A549 (cell line): ENCODE results near the gene TBC1D21. TPM values are rescaled to one million over a fixed set of nuclear protein-coding genes. Genes with fewer than 3 reads are reported as not detected.
A peak's percentile ranks its signal among the peaks of the same experiment; 100 is the strongest.

Source experiments
- ATAC-seq, 2 experiments: fragments of 200-7000 bp in 1 of 2; fragments of >200 bp in 1 of 2; cut with Nextera tagmentation in 1 of 2; cut with Tn5 transposase in 1 of 2; 3 replicates each; pipeline versions ENCODE4 v1.8.0 to v1.9.1; 2018 to 2020; ENCODE audit warnings: mild to moderate bottlenecking in 1 of 2, moderate library complexity in 1 of 2
- CTCF ChIA-PET: fragments of 300-600 bp; sonication (Branson Sonifier 250); formaldehyde crosslinking; extraction: SDS; loops from one replicate; lab custom pipeline; 2021; ENCODE audit warnings: antibody characterized with exemption, inconsistent platforms; lab: Yijun Ruan, JAX
- POLR2A ChIA-PET: fragments of 350-600 bp; formaldehyde crosslinking; extraction: SDS; loops from one replicate; lab custom pipeline; 2021; ENCODE audit warnings: antibody characterized with exemption, inconsistent platforms; lab: Yijun Ruan, JAX
- DNase-seq, 2 experiments: peaks; one replicate each; pipeline versions ENCODE4 v3.0.0 to v3.0.0-alpha.2; 2011 to 2016; ENCODE audit warnings: low read depth in 1 of 2, low spot score in 1 of 2
- FAIRE-seq: peaks from 2 replicates; lab custom pipeline; 2011; peaks lifted over from hg19 to GRCh38; lab: Jason Lieb, UNC
- H3K27ac ChIP-seq, 2 experiments: fragments of >200 bp; sonication (Bioruptor Twin); formaldehyde crosslinking; 3 replicates each; pipeline ENCODE4 v1.5.1; 2016 to 2017
- H3K4me1 ChIP-seq: fragments of >200 bp; sonication (Bioruptor Twin); formaldehyde crosslinking; 3 replicates; pipeline ENCODE4 v1.6.1; 2016
- H3K4me2 ChIP-seq: fragments of >200 bp; sonication (Bioruptor Twin); formaldehyde crosslinking; 3 replicates; pipeline ENCODE4 v1.6.1; 2016
- H3K4me3 ChIP-seq: fragments of >200 bp; sonication (Bioruptor Twin); formaldehyde crosslinking; 3 replicates; pipeline ENCODE4 v1.5.1; 2016
- H3K9me3 ChIP-seq: fragments of >200 bp; sonication (Bioruptor Twin); formaldehyde crosslinking; 3 replicates; pipeline ENCODE4 v1.6.1; 2016
- ATOH8 ChIP-seq: fragments of 250-450 bp; sonication (Bioruptor Pico); IDR thresholded peaks from 2 replicates; pipeline ENCODE4 v1.5.0; 2020; ENCODE audit warnings: low read depth, mild to moderate bottlenecking, moderate library complexity
- CBX8 ChIP-seq: fragments of 200-600 bp; sonication (generic); IDR thresholded peaks from 2 replicates; pipeline ENCODE4 v1.6.1; 2016
- CEBPB ChIP-seq, 2 experiments: fragments of >200 bp in 1 of 2; sonication (Bioruptor Twin) in 1 of 2; formaldehyde crosslinking in 1 of 2; IDR thresholded peaks; 2 replicates each; pipeline ENCODE4 v1.6.1; 2012 to 2016
- EHMT2 ChIP-seq: fragments of 200-600 bp; sonication (generic); IDR thresholded peaks from 2 replicates; pipeline ENCODE4 v1.6.1; 2016; ENCODE audit warnings: antibody characterized with exemption, low read depth, mild to moderate bottlenecking, moderate library complexity
- FOSB ChIP-seq: fragments of 250-450 bp; sonication (Bioruptor Pico); IDR thresholded peaks from 2 replicates; pipeline ENCODE4 v1.5.0; 2020; ENCODE audit warnings: mild to moderate bottlenecking, moderate library complexity
- FOSL2 ChIP-seq, 2 experiments: fragments of 450-650 bp in 1 of 2; fragments of >200 bp in 1 of 2; sonication (Bioruptor Twin) in 1 of 2; formaldehyde crosslinking; IDR thresholded peaks; 2 replicates each; pipeline versions ENCODE4 v1.5.0 to v1.6.1; 2016 to 2020; ENCODE audit warnings: mild to moderate bottlenecking in 1 of 2, moderate library complexity in 1 of 2
- GATA3 ChIP-seq: IDR thresholded peaks from 2 replicates; pipeline ENCODE4 v1.6.1; 2012; ENCODE audit warnings: borderline replicate concordance
- HDAC2 ChIP-seq: fragments of 200-600 bp; sonication (generic); IDR thresholded peaks from 2 replicates; pipeline ENCODE4 v1.6.1; 2016
- HEYL ChIP-seq: fragments of 250-450 bp; sonication (Bioruptor Pico); IDR thresholded peaks from 2 replicates; pipeline ENCODE4 v1.8.0; 2021; ENCODE audit warnings: mild to moderate bottlenecking, moderate library complexity
- HOXA7 ChIP-seq: fragments of 250-450 bp; sonication (Bioruptor Pico); IDR thresholded peaks from 2 replicates; pipeline ENCODE4 v1.5.0; 2020; ENCODE audit warnings: mild to moderate bottlenecking, moderate library complexity
- HOXB13 ChIP-seq: fragments of 250-450 bp; sonication (Bioruptor Pico); IDR thresholded peaks from 2 replicates; pipeline ENCODE4 v1.5.0; 2020; ENCODE audit warnings: low read depth, mild to moderate bottlenecking, moderate library complexity
- HOXB5 ChIP-seq: fragments of 250-450 bp; sonication (Bioruptor Pico); IDR thresholded peaks from 2 replicates; pipeline ENCODE4 v1.5.0; 2020; ENCODE audit warnings: mild to moderate bottlenecking, moderate library complexity
- JUN ChIP-seq, 2 experiments: fragments of >200 bp; sonication (Bioruptor Twin); formaldehyde crosslinking; IDR thresholded peaks; 2 replicates in 1 of 2; 3 replicates in 1 of 2; pipeline ENCODE4 v1.6.1; 2016 to 2017
- MYC ChIP-seq: IDR thresholded peaks from 2 replicates; pipeline ENCODE4 v1.6.1; 2012; ENCODE audit warnings: mild to moderate bottlenecking, inconsistent platforms, low read length, improper control_type of control experiment, borderline replicate concordance
- NFE2L2 ChIP-seq: fragments of 150-350 bp; conservative IDR thresholded peaks from 2 replicates; pipeline ENCODE4 v1.6.1; 2014; ENCODE audit warnings: low read length
- NPAS2 ChIP-seq: fragments of 250-450 bp; sonication (Bioruptor Pico); IDR thresholded peaks from 2 replicates; pipeline ENCODE4 v1.8.0; 2022; ENCODE audit warnings: mild to moderate bottlenecking, moderate library complexity, borderline replicate concordance
- NR3C1 ChIP-seq: fragments of >200 bp; sonication (Bioruptor Twin); formaldehyde crosslinking; IDR thresholded peaks from 3 replicates; pipeline ENCODE4 v1.6.1; 2017
- PBX3 ChIP-seq: IDR thresholded peaks from 2 replicates; pipeline ENCODE4 v1.6.1; 2012
- POLR2A ChIP-seq: IDR thresholded peaks from 2 replicates; pipeline ENCODE4 v1.6.1; 2012; ENCODE audit warnings: mild to moderate bottlenecking, low read length
- POLR2AphosphoS2 ChIP-seq: conservative IDR thresholded peaks from 2 replicates; pipeline ENCODE4 v1.6.1; 2012; ENCODE audit warnings: low read length, improper control_type of control experiment, inconsistent platforms
- RARB ChIP-seq: fragments of 250-450 bp; sonication (Bioruptor Pico); IDR thresholded peaks from 2 replicates; pipeline ENCODE4 v1.8.0; 2021; ENCODE audit warnings: mild to moderate bottlenecking, moderate library complexity
- RCOR1 ChIP-seq: fragments of 150-350 bp; IDR thresholded peaks from 2 replicates; pipeline ENCODE4 v1.6.1; 2014; ENCODE audit warnings: antibody characterized with exemption, low read length, low read depth
- TFCP2L1 ChIP-seq: fragments of 250-450 bp; sonication (Bioruptor Pico); IDR thresholded peaks from 2 replicates; pipeline ENCODE4 v1.5.0; 2021; ENCODE audit warnings: mild to moderate bottlenecking
- ZC3H11A ChIP-seq: fragments of 450-650 bp; IDR thresholded peaks from 2 replicates; pipeline ENCODE4 v1.6.1; 2014; ENCODE audit warnings: antibody characterized with exemption, mild to moderate bottlenecking
- ZFP36 ChIP-seq: fragments of 450-650 bp; IDR thresholded peaks from 2 replicates; pipeline ENCODE4 v1.6.1; 2014; ENCODE audit warnings: borderline replicate concordance; ENCODE audit not compliant: partially characterized antibody
- ZNF302 ChIP-seq: fragments of 250-450 bp; sonication (Bioruptor Pico); IDR thresholded peaks from 2 replicates; pipeline ENCODE4 v1.9.0; 2021; ENCODE audit warnings: inconsistent platforms, mild to moderate bottlenecking, moderate library complexity
- WGBS: methylation state at CpG from one replicate; pipeline ENCODE4 v1.1.6; 2017; ENCODE audit errors: missing lambda C conversion rate; 5-methylcytosine and 5-hydroxymethylcytosine counted together
- polyA plus RNA-seq, 4 experiments: library from polyadenylated mRNA; depleted of rRNA in 3 of 4; stranded (reverse); fragments of >200 nt; fragmentation: RNase III in 1 of 4; extraction: RNeasy Plus Mini Kit Qiagen cat#74134 plus additional on column Dnase treatment in 1 of 4; gene quantifications; 2 replicates in 3 of 4; 3 replicates in 1 of 4; pipeline ENCODE4 v1.2.3, GENCODE V29; 2011 to 2017
- TF ChIP-seq, protein P1 (sequence below): fragments of >200 bp; sonication (Bioruptor Twin); formaldehyde crosslinking; IDR thresholded peaks from 2 replicates; pipeline ENCODE4 v1.6.1; 2016
- TF ChIP-seq, protein P2 (sequence below): fragments of 150-350 bp; IDR thresholded peaks from 2 replicates; pipeline ENCODE4 v1.6.1; 2014; ENCODE audit warnings: low read depth, mild to moderate bottlenecking, low read length

TBC1D21 gene
- polyA plus RNA-seq, 2 of the 4 experiments (the other 2 are of a cell fraction) = not detected

DNA sequence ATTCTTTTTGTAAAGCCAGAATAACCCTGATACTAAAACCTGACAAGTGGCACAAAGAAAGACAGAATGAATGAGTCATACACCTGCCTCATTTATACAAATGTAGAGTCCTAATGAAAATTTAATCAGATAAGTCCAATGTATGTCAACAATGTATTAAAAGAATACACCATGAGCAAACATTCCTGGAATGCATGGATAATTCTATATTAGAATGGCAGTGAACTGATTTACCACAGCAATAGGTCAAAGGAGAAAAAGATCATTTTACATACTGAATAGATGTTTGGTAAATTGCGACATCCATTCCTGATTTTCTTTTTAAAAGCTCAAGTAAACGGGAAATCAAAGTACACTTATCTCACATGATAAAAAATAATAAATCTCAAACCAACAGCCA lies 41.7 kb downstream of the TBC1D21 start:
- POLR2A ChIA-PET = no interaction called here
- 60% methylated on average over 2 of the region's 2 CpGs for WGBS

DNA sequence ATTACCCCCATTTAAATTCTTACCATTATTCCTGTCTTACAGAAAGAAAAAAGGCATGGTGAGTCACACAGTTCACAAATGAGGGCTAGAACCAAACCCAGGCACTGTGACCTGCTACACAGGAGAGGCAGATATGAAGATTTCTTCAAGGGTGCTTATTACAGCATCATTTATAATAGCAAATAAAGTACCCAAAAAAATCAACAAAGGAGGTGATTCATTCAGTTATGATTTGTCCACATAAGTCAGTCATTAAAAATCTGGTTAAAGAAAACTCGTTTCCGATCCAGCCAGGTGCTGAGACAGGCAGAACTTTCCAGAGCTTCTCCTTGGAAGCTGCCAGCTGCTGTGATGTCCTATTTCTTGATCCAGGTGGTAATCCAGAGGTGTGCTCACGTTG lies 45.4 kb downstream of the TBC1D21 start:
- ATAC-seq (no peak), DNase-seq (no peak), FAIRE-seq (no peak)
- ChIA-PET POLR2A (interaction anchor here (0.7 kb wide), 1 partner anchor 126 kb away, joined by 3 read pairs; no protein-coding TSS in a partner anchor), CTCF (interaction anchor here (1.1 to 4.2 kb wide), 3 partner anchors 11 to 219 kb away, joined by 3 to 26 read pairs (median 5); no protein-coding TSS in a partner anchor)
- Histone ChIP-seq H3K4me2 (no peak overlapping the region), H3K27ac (no peak overlapping the region), H3K4me1 (peaks cover 1% of the 10 kb centered on the region; the same call in 1 of the 3 replicates), H3K4me3 (no peak overlapping the region), H3K9me3 (no peaks in the 10 kb centered on the region)
- 44% methylated on average over 3 of the region's 3 CpGs for WGBS
- TF ChIP-seq TFCP2L1 (CRISPR knock-in tag) = no peak
- no peak for TF ChIP-seq ZNF302 (CRISPR knock-in tag)
- no peak for TF ChIP-seq JUN (IDR thresholded peaks at IDR 0.05)
- no peak for TF ChIP-seq HOXA7 (CRISPR knock-in tag)
- TF ChIP-seq ZC3H11A = no peak
- TF ChIP-seq NPAS2 = no peak
- no peak for TF ChIP-seq MYC
- TF ChIP-seq NFE2L2 = no peak
- no peak for TF ChIP-seq POLR2A
- TF ChIP-seq POLR2AphosphoS2 = no peak
- TF ChIP-seq RARB (CRISPR knock-in tag) = no peak
- no peak for TF ChIP-seq EHMT2
- TF ChIP-seq PBX3 = no peak
- TF ChIP-seq FOSB = no peak
- no peak for TF ChIP-seq NR3C1
- TF ChIP-seq GATA3 = no peak

More for the DNA sequence above, 41.7 kb downstream of the TBC1D21 start:
- Histone ChIP-seq H3K4me2 (no peak overlapping the region), H3K9me3 (no peaks in the 10 kb centered on the region), H3K27ac (no peak overlapping the region), H3K4me3 (no peak overlapping the region), H3K4me1 (no peaks in the 10 kb centered on the region)
- ATAC-seq (no peak), FAIRE-seq (no peak), DNase-seq (no peak)
- TF ChIP-seq POLR2AphosphoS2 = no peak
- no peak for TF ChIP-seq POLR2A
- TF ChIP-seq FOSL2 (IDR thresholded peaks at IDR 0.05) = no peak
- TF ChIP-seq FOSL2 (CRISPR knock-in tag; IDR thresholded peaks at IDR 0.05) = peak; percentile 34; the same call in 1 of the 2 replicates
- CTCF ChIA-PET = interaction anchor here (1.2 to 4.2 kb wide), 3 partner anchors 7 to 21 kb away, joined by 3 to 26 read pairs (median 3); no protein-coding TSS in a partner anchor

GRCh38 chr15:73919706-73920105 lies 46.3 kb downstream of the TBC1D21 start:
- TF ChIP-seq FOSB (no peak), ATOH8 (CRISPR knock-in tag) (no peak)
- Histone ChIP-seq H3K27ac (no peak overlapping the region), H3K9me3 (no peaks in the 10 kb centered on the region), H3K4me2 (no peak overlapping the region), H3K4me1 (peaks cover 11% of the 10 kb centered on the region), H3K4me3 (no peak overlapping the region)
- whole genome bisulfite sequencing = 93% methylated on average over 6 of the region's 6 CpGs
- FAIRE-seq = no peak
- no peak for DNase-seq
- ChIA-PET CTCF (interaction anchor here (1.2 to 2.5 kb wide), 3 partner anchors 12 to 220 kb away, joined by 3 to 5 read pairs (median 3); no protein-coding TSS in a partner anchor), POLR2A (no interaction called here)
- ATAC-seq = no peak

- WGBS = 72% methylated on average over 4 of the region's 4 CpGs
- H3K9me3 ChIP-seq = no peaks in the 10 kb centered on the region
- ChIA-PET CTCF (interaction anchor here (0.9 to 1.7 kb wide), 4 partner anchors 11 to 43 kb away, joined by 3 to 4 read pairs (median 3); no protein-coding TSS in a partner anchor), POLR2A (no interaction called here)
- H3K4me2 ChIP-seq = no peak overlapping the region
- no peak overlapping the region for H3K27ac ChIP-seq
- DNase-seq (no peak), ATAC-seq (no peak), FAIRE-seq (no peak)
- H3K4me3 ChIP-seq = no peak overlapping the region
- peaks cover 11% of the 10 kb centered on the region for H3K4me1 ChIP-seq
- TF ChIP-seq, protein P1, sequence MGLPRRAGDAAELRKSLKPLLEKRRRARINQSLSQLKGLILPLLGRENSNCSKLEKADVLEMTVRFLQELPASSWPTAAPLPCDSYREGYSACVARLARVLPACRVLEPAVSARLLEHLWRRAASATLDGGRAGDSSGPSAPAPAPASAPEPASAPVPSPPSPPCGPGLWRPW = no peak
- TF ChIP-seq MYC (no peak), ZFP36 (no peak), RCOR1 (no peak), HOXB13 (no peak), CBX8 (no peak), JUN (IDR thresholded peaks at IDR 0.05) (no peak), HOXB5 (CRISPR knock-in tag) (no peak), HEYL (no peak), HDAC2 (no peak), CEBPB (IDR thresholded peaks at IDR 0.05) (no peak)
- TF ChIP-seq, protein P2, sequence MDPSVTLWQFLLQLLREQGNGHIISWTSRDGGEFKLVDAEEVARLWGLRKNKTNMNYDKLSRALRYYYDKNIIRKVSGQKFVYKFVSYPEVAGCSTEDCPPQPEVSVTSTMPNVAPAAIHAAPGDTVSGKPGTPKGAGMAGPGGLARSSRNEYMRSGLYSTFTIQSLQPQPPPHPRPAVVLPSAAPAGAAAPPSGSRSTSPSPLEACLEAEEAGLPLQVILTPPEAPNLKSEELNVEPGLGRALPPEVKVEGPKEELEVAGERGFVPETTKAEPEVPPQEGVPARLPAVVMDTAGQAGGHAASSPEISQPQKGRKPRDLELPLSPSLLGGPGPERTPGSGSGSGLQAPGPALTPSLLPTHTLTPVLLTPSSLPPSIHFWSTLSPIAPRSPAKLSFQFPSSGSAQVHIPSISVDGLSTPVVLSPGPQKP = no peak
Measured at GRCh38 chr15:73921254-73921925, 48.0 kb downstream of the TBC1D21 start.
